Glutamatergic neuron (in vitro differentiated cells): ENCODE results near the gene PPP1R12C. TPM values are rescaled to one million over a fixed set of nuclear protein-coding genes. Genes with fewer than 3 reads are reported as not detected.

Experiments
- DNase-seq: peaks from one replicate; pipeline ENCODE4 v3.0.0; 2022
- H3K27ac Mint-ChIP-seq: one replicate; pipeline ENCODE4 v1.8.0; 2020; ENCODE audit warnings: mild to moderate bottlenecking, mixed read lengths, inconsistent platforms; ENCODE audit not compliant: unreplicated experiment
- H3K27me3 Mint-ChIP-seq: one replicate; pipeline ENCODE4 v1.8.0; 2020; ENCODE audit warnings: mild to moderate bottlenecking, moderate library complexity, mixed read lengths, inconsistent platforms; ENCODE audit not compliant: unreplicated experiment
- H3K36me3 Mint-ChIP-seq: one replicate; pipeline ENCODE4 v1.8.0; 2020; ENCODE audit warnings: mild to moderate bottlenecking, mixed read lengths, inconsistent platforms; ENCODE audit not compliant: unreplicated experiment
- H3K4me1 Mint-ChIP-seq: one replicate; pipeline ENCODE4 v1.8.0; 2020; ENCODE audit warnings: mild to moderate bottlenecking, low read depth, mixed read lengths, inconsistent platforms; ENCODE audit not compliant: unreplicated experiment
- H3K4me3 Mint-ChIP-seq: one replicate; pipeline ENCODE4 v1.8.0; 2020; ENCODE audit warnings: mild to moderate bottlenecking, mixed read lengths, inconsistent platforms; ENCODE audit not compliant: unreplicated experiment
- H3K9me3 Mint-ChIP-seq: one replicate; pipeline ENCODE4 v1.8.0; 2020; ENCODE audit warnings: mild to moderate bottlenecking, moderate library complexity, mixed read lengths, inconsistent platforms; ENCODE audit not compliant: unreplicated experiment
- CTCF ChIP-seq: fragments of 200-600 bp; sonication (generic); IDR thresholded peaks from one replicate; pipeline ENCODE4 v1.5.0; 2021; ENCODE audit not compliant: partially characterized antibody, unreplicated experiment
- total RNA-seq: library from RNA; stranded (reverse); fragmentation: NEBNext Ultra II Directional; extraction: Animal tissue kit (Norgen Biotek cat#: 25700); gene quantifications from one replicate; pipeline ENCODE4 v1.2.1, GENCODE V29; 2021; ENCODE audit not compliant: unreplicated experiment

The PPP1R12C gene
- total RNA-seq, 1 donor from 2014 or later: 150 TPM

- Mint-ChIP-seq H3K36me3 (peaks cover 11% of the 10 kb centered on the region), H3K27me3 (peaks cover 23% of the 10 kb centered on the region), H3K27ac (peak overlapping the region; percentile 33), H3K9me3 (peaks cover 11% of the 10 kb centered on the region), H3K4me3 (peak overlapping the region; percentile 97), H3K4me1 (peaks cover 14% of the 10 kb centered on the region)
- no peak for TF ChIP-seq CTCF
- DNase-seq: no peak
These were observed 2.8 kb downstream of the PPP1R12C start for GRCh38 chr19:55114566-55115145.

GRCh38 chr19:55113570-55114039 lies 3.8 kb downstream of the PPP1R12C start:
- Mint-ChIP-seq H3K27ac (no peak overlapping the region), H3K27me3 (peaks cover 17% of the 10 kb centered on the region), H3K9me3 (peaks cover 7% of the 10 kb centered on the region), H3K4me1 (peaks cover 13% of the 10 kb centered on the region), H3K4me3 (no peak overlapping the region), H3K36me3 (peaks cover 11% of the 10 kb centered on the region)
- peak; percentile 83 for DNase-seq
- no peak for TF ChIP-seq CTCF

GRCh38 chr19:55112777-55113569 lies 4.5 kb downstream of the PPP1R12C start:
- H3K9me3 Mint-ChIP-seq: peaks cover 7% of the 10 kb centered on the region
- H3K4me3 Mint-ChIP-seq: no peak overlapping the region
- peaks cover 13% of the 10 kb centered on the region for H3K4me1 Mint-ChIP-seq
- H3K36me3 Mint-ChIP-seq: peaks cover 11% of the 10 kb centered on the region
- DNase-seq: no peak
- H3K27me3 Mint-ChIP-seq: peaks cover 19% of the 10 kb centered on the region
- no peak for TF ChIP-seq CTCF
- H3K27ac Mint-ChIP-seq: no peak overlapping the region

- Mint-ChIP-seq H3K9me3 (peaks cover 7% of the 10 kb centered on the region), H3K36me3 (peaks cover 11% of the 10 kb centered on the region), H3K27ac (no peak overlapping the region), H3K27me3 (peaks cover 16% of the 10 kb centered on the region), H3K4me1 (peaks cover 13% of the 10 kb centered on the region), H3K4me3 (no peak overlapping the region)
- TF ChIP-seq CTCF: no peak
- DNase-seq: no peak
These were observed 5.1 kb downstream of the PPP1R12C start for GRCh38 chr19:55112246-55112776.
